Measurements from ENCODE around the gene TBL1X. TPM values are rescaled to one million over a fixed set of nuclear protein-coding genes. Genes with fewer than 3 reads are reported as not detected.

The TBL1X gene
- total RNA-seq, 4 donors from 2014 or later, result 32.9 to 42.9 (median 33.4) TPM

DNA sequence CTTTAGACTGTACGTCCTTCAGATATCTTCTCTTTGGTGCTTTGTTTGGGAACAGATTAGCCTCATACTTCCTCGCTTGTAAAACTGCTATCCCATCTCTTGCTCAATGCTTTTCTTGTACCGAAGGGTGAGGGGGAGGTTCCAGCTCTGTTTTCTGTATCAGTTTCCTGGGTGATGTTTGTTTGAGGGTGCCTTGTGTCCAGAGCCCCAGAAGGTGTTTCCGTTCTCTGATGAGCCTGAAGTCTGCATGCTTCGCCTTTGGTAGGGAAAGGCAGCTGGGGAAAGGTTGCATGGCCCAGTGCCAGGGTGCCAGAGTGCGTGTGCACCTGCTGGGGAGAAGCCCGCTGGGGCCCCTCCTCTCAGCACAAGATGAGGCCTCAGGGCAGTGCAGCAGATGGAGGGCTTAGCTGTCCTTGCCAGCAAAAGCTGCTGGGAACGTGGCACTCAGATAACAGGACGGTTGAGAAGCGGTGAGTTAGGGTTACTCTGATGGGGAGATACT is 73.7 kb downstream of the TBL1X start:
- no peak overlapping the region for H3K27ac ChIP-seq
- 83% methylated on average over 9 to 10 of the region's 10 CpGs for WGBS, 2 donors
- H3K4me1 ChIP-seq, result peaks cover 10 to 11% of the 10 kb centered on the region in 2 donors

DNA sequence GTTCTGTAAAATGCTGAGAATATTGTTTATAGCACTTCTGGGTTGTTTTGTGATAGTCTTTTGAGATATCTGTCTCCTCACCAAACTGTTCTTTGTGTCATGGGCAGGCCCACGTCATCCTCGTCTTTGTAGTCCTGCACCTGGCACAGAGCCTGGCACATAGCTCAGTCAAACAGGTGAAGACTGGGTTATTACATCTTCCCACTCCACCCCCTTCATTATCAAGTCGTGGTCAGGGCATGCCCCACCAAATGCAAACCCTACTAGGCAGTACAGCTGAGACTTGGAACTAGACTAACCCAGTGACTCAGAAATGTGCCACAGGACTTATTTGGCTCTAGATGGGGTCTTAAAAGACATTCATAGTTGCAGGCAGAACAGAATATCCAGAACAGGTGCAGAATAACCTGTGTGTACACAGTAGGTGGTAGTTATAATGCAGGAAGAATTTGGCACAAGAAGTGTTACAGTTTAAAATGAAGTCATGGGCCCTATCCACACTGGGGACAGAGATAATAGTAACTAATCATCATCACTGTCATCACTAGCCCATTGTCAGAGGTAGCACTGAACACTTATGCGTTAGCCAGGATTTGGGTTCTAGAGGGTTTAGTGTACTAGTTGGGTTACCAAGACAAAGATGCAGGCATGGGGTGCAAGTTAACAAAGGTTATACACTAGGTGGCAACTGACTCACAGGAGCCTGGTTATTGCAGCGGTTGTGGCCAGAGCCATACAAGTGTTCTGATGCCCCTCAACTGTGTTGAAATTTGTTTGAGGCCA is 74.9 kb downstream of the TBL1X start:
- H3K9me3 ChIP-seq, result no peaks in the 10 kb centered on the region
- no peak overlapping the region for H3K4me3 ChIP-seq (replicated peaks in 1 of 3)
- 95 to 96% methylated on average over 4 to 5 of the region's 5 CpGs for WGBS, 2 donors
- no peak overlapping the region for H3K27ac ChIP-seq
- no peak for DNase-seq
- intact Hi-C loops (cut with DNase I), result no loop called here
- peaks cover 5 to 7% of the 10 kb centered on the region in 2 donors for H3K4me1 ChIP-seq
- no peak for TF ChIP-seq POLR2A (IDR thresholded peaks at IDR 0.05)
- TF ChIP-seq, protein P1, sequence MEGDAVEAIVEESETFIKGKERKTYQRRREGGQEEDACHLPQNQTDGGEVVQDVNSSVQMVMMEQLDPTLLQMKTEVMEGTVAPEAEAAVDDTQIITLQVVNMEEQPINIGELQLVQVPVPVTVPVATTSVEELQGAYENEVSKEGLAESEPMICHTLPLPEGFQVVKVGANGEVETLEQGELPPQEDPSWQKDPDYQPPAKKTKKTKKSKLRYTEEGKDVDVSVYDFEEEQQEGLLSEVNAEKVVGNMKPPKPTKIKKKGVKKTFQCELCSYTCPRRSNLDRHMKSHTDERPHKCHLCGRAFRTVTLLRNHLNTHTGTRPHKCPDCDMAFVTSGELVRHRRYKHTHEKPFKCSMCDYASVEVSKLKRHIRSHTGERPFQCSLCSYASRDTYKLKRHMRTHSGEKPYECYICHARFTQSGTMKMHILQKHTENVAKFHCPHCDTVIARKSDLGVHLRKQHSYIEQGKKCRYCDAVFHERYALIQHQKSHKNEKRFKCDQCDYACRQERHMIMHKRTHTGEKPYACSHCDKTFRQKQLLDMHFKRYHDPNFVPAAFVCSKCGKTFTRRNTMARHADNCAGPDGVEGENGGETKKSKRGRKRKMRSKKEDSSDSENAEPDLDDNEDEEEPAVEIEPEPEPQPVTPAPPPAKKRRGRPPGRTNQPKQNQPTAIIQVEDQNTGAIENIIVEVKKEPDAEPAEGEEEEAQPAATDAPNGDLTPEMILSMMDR (IDR thresholded peaks at IDR 0.05), result no peak
- H3K36me3 ChIP-seq, result no peaks in the 10 kb centered on the region
- H3K27me3 ChIP-seq, result no peaks in the 10 kb centered on the region

More for the DNA sequence above, 73.7 kb downstream of the TBL1X start:
- DNase-seq, result no peak
- H3K36me3 ChIP-seq, result no peaks in the 10 kb centered on the region
- intact Hi-C loops (cut with DNase I), result no loop called here
- no peaks in the 10 kb centered on the region for H3K9me3 ChIP-seq
- H3K27me3 ChIP-seq, result no peaks in the 10 kb centered on the region
- H3K4me3 ChIP-seq (replicated peaks in 1 of 3), result no peak overlapping the region
- TF ChIP-seq, protein P1 (IDR thresholded peaks at IDR 0.05), result no peak
- no peak for TF ChIP-seq POLR2A (IDR thresholded peaks at IDR 0.05)

DNA sequence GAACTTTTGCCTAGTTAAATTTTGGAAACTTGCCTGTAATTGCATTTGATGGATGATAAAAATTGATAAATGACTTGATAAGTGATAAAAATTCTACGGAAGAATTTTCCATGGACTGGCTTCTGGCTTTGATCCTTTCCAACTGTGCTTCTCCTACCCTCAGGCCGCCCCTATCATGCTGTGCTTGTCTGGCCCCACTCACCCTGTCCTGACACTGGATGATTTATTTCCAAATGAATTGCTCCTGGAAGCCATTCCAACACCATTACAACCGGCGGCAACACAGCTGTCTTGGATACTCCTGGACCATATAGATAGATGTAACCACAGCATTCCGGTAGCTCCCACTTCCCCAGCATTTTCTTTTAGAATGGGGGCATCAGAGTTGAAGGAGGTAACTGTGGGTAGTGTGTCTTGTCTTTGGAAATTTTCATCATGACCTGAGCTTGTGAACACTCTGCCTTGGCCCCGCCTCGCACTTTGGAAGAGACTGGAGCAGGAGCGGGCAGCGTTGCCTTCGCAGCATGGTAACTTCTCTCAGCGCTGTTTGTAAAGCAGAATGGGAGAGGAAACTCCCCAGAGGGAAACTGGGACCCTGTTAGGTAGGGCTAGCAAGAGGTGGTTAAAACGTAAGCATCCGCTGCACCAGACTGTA is 77.4 kb downstream of the TBL1X start:
- H3K4me3 ChIP-seq (replicated peaks in 1 of 3), result no peak overlapping the region
- H3K36me3 ChIP-seq, result no peaks in the 10 kb centered on the region
- no peaks in the 10 kb centered on the region for H3K4me1 ChIP-seq
- DNase-seq, result no peak
- H3K9me3 ChIP-seq, result no peaks in the 10 kb centered on the region
- intact Hi-C loops (cut with DNase I), result no loop called here
- no peak overlapping the region for H3K27ac ChIP-seq
- WGBS, 2 donors, result 89 to 95% methylated on average over 12 of the region's 13 CpGs
- no peaks in the 10 kb centered on the region for H3K27me3 ChIP-seq
- TF ChIP-seq, protein P1 (IDR thresholded peaks at IDR 0.05), result no peak
- TF ChIP-seq POLR2A (IDR thresholded peaks at IDR 0.05), result no peak

DNA sequence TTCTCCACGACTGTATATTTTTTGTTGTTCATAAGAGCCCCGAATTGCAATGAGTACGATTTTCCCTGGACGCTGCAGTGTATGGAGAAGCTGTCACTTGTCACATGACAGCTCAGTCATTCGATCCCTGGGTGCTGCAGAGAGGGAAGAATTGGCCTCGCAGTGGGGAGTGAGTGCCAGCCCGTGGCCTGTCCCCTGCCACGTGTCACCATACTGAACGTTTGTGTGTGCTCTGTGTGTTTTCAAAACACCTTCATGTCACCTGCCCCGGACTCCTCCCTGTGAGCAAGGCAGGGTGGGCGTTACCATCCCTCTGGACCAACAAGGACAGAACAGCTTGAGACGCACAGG is 77.9 kb downstream of the TBL1X start:
- no peak for TF ChIP-seq POLR2A (IDR thresholded peaks at IDR 0.05)
- TF ChIP-seq, protein P1 (IDR thresholded peaks at IDR 0.05), result no peak
- WGBS, 2 donors, result 79% methylated on average over 8 of the region's 12 CpGs; no CpG with 5 or more reads in 1 of the 2 donors
- Histone ChIP-seq H3K27ac (no peak overlapping the region), H3K27me3 (no peaks in the 10 kb centered on the region), H3K4me3 (replicated peaks in 1 of 3) (no peak overlapping the region), H3K9me3 (no peaks in the 10 kb centered on the region), H3K4me1 (no peaks in the 10 kb centered on the region), H3K36me3 (no peaks in the 10 kb centered on the region)
- intact Hi-C loops (cut with DNase I), result no loop called here
- DNase-seq, result no peak

DNA sequence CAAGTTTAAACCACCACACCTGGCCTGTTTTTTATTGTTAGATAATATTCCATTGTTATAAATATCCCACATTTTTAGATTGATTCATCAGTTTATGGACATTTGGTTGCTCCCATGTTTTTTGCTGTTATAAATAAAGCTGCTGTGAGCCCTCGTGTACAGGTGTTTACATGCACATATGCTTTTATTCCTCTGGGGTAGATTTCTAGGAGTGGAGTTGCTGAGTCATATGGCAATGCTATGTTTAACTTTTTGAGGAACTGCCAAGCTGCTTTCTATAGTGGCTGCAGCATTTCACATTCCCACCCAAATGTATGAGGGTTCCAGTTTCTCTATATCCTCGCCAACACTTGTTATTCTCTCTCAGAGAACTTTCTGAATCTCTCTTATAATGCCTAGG is 90.5 kb downstream of the TBL1X start:
- H3K27me3 ChIP-seq, result no peaks in the 10 kb centered on the region
- no peaks in the 10 kb centered on the region for H3K9me3 ChIP-seq
- WGBS, 2 donors, result 85 to 96% methylated on average over 2 of the region's 2 CpGs
- no peak overlapping the region for H3K27ac ChIP-seq
- H3K4me1 ChIP-seq, result no peaks in the 10 kb centered on the region
- no peak for TF ChIP-seq POLR2A (IDR thresholded peaks at IDR 0.05)
- TF ChIP-seq, protein P1 (IDR thresholded peaks at IDR 0.05), result no peak
- no peak for DNase-seq
- no peaks in the 10 kb centered on the region for H3K36me3 ChIP-seq
- intact Hi-C loops (cut with DNase I), result no loop called here
- H3K4me3 ChIP-seq (replicated peaks in 1 of 3), result no peak overlapping the region
